Measurements from ENCODE around the gene KIAA1217. TPM values are rescaled to one million over a fixed set of nuclear protein-coding genes. Genes with fewer than 3 reads are reported as not detected.
A peak's percentile ranks its signal among the peaks of the same experiment; 100 is the strongest.

Gene KIAA1217
- total RNA-seq, 6 experiments from 2014 or later, result 10.4 to 25.5 (median 14.9) TPM

DNA sequence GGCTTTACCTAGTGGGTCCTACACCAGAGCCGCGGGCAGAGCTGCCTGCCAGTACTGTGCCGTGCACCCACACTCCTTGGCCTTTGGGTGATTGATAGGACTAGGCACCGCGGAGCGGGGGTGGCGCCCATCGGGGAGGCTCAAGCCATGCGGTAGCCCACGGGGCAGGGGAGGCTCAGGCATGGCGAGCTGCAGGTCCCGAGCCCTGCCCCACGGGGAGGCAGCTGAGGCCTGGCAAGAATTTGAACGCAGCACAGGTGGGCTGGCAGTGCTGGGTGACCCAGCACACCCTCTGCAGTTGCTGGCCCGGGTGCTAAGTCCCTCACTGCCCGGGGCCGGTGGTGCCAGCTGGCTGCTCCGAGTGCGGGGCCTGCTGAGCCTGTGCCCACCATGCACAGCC is 32.3 kb upstream of the KIAA1217 start:
- TF ChIP-seq, protein P1, sequence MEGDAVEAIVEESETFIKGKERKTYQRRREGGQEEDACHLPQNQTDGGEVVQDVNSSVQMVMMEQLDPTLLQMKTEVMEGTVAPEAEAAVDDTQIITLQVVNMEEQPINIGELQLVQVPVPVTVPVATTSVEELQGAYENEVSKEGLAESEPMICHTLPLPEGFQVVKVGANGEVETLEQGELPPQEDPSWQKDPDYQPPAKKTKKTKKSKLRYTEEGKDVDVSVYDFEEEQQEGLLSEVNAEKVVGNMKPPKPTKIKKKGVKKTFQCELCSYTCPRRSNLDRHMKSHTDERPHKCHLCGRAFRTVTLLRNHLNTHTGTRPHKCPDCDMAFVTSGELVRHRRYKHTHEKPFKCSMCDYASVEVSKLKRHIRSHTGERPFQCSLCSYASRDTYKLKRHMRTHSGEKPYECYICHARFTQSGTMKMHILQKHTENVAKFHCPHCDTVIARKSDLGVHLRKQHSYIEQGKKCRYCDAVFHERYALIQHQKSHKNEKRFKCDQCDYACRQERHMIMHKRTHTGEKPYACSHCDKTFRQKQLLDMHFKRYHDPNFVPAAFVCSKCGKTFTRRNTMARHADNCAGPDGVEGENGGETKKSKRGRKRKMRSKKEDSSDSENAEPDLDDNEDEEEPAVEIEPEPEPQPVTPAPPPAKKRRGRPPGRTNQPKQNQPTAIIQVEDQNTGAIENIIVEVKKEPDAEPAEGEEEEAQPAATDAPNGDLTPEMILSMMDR (IDR thresholded peaks at IDR 0.05), result no peak
- no peak for TF ChIP-seq POLR2A (IDR thresholded peaks at IDR 0.05)
- DNase-seq (no peak), ATAC-seq (peak in 1 of 4 donors; percentile 33)
- Histone ChIP-seq H3K4me1 (no peaks in the 10 kb centered on the region), H3K36me3 (no peaks in the 10 kb centered on the region), H3K9me3 (no peaks in the 10 kb centered on the region), H3K4me3 (no peak overlapping the region), H3K27me3 (no peaks in the 10 kb centered on the region), H3K27ac (no peak overlapping the region)
- intact Hi-C loops (cut with DNase I), result no loop called here
- WGBS (ENCODE audit: insufficient coverage, low coverage, low lambda C conversion rate, missing lambda C conversion rate), result no CpG with 5 or more reads among the region's 19 CpGs

DNA sequence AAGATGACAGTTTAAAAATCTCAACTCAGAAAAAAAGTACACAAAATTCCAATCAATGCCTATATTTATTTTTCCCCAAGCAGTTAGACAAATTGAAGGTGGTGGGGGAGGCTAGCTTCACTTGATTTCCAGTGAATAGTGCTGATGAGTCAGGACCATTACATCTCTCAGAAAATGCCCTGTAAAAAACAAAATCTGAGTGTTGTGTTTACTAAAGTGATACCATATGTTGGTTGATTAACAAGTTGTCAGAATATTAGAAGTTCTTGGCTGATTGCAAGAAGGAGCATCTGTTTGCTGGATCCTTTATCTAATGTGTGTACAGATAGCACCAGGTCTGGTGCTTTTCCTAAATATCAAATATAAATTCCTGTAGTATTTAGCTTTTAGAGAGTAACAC is 31.3 kb upstream of the KIAA1217 start:
- DNase-seq, result no peak
- H3K9me3 ChIP-seq, result no peaks in the 10 kb centered on the region
- intact Hi-C loops (cut with DNase I), result no loop called here
- H3K36me3 ChIP-seq, result no peaks in the 10 kb centered on the region
- H3K27ac ChIP-seq, result no peak overlapping the region
- no peak for TF ChIP-seq POLR2A (IDR thresholded peaks at IDR 0.05)
- TF ChIP-seq, protein P1 (IDR thresholded peaks at IDR 0.05), result no peak
- H3K4me1 ChIP-seq, result no peaks in the 10 kb centered on the region
- no peak overlapping the region for H3K4me3 ChIP-seq
- ATAC-seq, result no peak
- no peaks in the 10 kb centered on the region for H3K27me3 ChIP-seq

DNA sequence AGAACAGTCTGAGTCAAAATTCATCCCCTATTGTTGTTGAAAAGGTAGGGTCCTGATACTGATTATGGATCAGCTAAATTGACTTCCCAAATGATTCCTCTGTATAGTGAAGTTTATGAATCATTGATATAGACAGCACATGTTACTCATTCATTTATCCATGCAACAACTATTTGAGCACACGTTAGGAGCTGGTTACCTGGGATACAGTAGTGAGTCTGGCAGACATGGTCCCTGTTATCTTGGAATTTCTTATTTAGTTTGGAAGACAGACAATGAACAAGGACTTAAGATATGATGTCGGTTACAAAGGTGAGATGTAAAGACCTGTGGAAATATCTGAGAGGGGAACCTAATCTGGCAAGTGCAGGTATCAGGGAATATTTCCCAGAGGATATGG is 28.0 kb upstream of the KIAA1217 start:
- TF ChIP-seq, protein P1 (IDR thresholded peaks at IDR 0.05), result no peak
- no peak for TF ChIP-seq POLR2A (IDR thresholded peaks at IDR 0.05)
- intact Hi-C loops (cut with DNase I), result no loop called here
- H3K9me3 ChIP-seq, result no peaks in the 10 kb centered on the region
- H3K4me1 ChIP-seq, result no peaks in the 10 kb centered on the region
- no peaks in the 10 kb centered on the region for H3K27me3 ChIP-seq
- DNase-seq, result no peak
- H3K4me3 ChIP-seq, result no peak overlapping the region
- H3K36me3 ChIP-seq, result no peaks in the 10 kb centered on the region
- WGBS (ENCODE audit: insufficient coverage, low coverage, low lambda C conversion rate, missing lambda C conversion rate), result 38% methylated on average over 2 of the region's 2 CpGs
- ATAC-seq, result no peak
- H3K27ac ChIP-seq, result no peak overlapping the region

GRCh38 chr10:24184455-24184854 is 24.5 kb upstream of the KIAA1217 start:
- DNase-seq (no peak), ATAC-seq (no peak)
- 67% methylated on average over 1 of the region's 1 CpG for WGBS (ENCODE audit: insufficient coverage, low coverage, low lambda C conversion rate, missing lambda C conversion rate)
- no peaks in the 10 kb centered on the region for H3K27me3 ChIP-seq
- no peaks in the 10 kb centered on the region for H3K9me3 ChIP-seq
- H3K4me1 ChIP-seq, result no peaks in the 10 kb centered on the region
- no peaks in the 10 kb centered on the region for H3K36me3 ChIP-seq
- TF ChIP-seq POLR2A (IDR thresholded peaks at IDR 0.05), result no peak
- H3K4me3 ChIP-seq, result no peak overlapping the region
- intact Hi-C loops (cut with DNase I), result no loop called here
- H3K27ac ChIP-seq, result no peak overlapping the region

DNA sequence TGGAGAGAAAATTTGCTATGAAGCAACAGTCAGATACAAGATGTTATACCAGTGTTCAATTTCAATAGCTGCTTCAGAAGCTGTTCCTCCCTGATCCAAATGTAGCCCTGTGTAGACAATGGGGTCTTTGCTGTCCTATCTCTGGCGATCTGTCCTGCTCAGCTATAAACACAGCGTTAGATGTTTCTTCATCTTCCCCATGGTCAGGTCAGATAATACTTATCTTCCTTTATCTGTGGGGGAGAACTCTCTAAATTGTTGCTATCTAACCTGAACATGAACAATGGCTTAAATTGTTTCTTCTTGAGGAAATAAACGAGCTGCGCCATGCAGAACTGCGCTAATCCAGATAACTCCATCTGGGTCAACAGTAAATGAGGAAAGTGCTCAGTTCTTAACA is 15.6 kb upstream of the KIAA1217 start:
- H3K27me3 ChIP-seq, result no peaks in the 10 kb centered on the region
- no peak overlapping the region for H3K27ac ChIP-seq
- no peak overlapping the region for H3K4me3 ChIP-seq
- H3K36me3 ChIP-seq, result no peaks in the 10 kb centered on the region
- TF ChIP-seq, protein P1 (IDR thresholded peaks at IDR 0.05), result no peak
- no peak for TF ChIP-seq POLR2A (IDR thresholded peaks at IDR 0.05)
- DNase-seq, result no peak
- H3K4me1 ChIP-seq, result no peaks in the 10 kb centered on the region
- no peaks in the 10 kb centered on the region for H3K9me3 ChIP-seq
- intact Hi-C loops (cut with DNase I), result loop anchor here in 1 of 2 donors (10.0 kb wide), 1 partner anchor 189 kb away; no protein-coding TSS in a partner anchor
- WGBS (ENCODE audit: insufficient coverage, low coverage, low lambda C conversion rate, missing lambda C conversion rate), result 61% methylated on average over 5 of the region's 5 CpGs
- no peak for ATAC-seq
